Dermis blood vessel endothelial cell (primary cell): ENCODE measurements around the gene SCG3. TPM values are rescaled to one million over a fixed set of nuclear protein-coding genes. Genes with fewer than 3 reads are reported as not detected.
"Not testable (repeated sequence)": the region's sequence is repeated elsewhere in the genome, so short reads cannot be mapped to it uniquely, and the experiment has no call there.

Experiments
- DNase-seq: peaks from one replicate; pipeline ENCODE4 v3.0.0; 2010
- total RNA-seq: library from RNA; depleted of rRNA; stranded (reverse); fragments of >200 nt; gene quantifications from 2 replicates; pipeline ENCODE4 v1.2.3, GENCODE V29; 2014

The SCG3 gene
- total RNA-seq: under 0.01 and 0.60 TPM in 2 replicates

DNA sequence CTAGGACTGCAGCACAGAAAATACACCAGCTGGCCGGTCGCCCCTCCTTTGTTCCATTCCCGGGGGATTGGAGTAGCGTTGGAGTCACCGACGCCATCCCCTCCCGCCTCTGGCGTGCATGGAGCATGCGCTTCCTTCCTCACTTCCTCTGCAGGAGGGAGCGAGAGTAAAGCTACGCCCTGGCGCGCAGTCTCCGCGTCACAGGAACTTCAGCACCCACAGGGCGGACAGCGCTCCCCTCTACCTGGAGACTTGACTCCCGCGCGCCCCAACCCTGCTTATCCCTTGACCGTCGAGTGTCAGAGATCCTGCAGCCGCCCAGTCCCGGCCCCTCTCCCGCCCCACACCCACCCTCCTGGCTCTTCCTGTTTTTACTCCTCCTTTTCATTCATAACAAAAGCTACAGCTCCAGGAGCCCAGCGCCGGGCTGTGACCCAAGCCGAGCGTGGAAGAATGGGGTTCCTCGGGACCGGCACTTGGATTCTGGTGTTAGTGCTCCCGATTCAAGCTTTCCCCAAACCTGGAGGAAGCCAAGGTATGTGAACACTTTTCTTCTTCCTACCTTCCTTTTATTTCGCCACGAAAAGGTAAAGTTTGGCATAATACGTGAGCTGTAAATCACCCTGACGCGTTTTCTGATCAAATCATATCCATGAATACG, at the start of gene SCG3:
Gene SCG3 (plus strand): TSS at position 201 of the 661 bp plus-strand sequence. CDS start 253 bp downstream, at position 454.
- peak; percentile 76 for DNase-seq

DNA sequence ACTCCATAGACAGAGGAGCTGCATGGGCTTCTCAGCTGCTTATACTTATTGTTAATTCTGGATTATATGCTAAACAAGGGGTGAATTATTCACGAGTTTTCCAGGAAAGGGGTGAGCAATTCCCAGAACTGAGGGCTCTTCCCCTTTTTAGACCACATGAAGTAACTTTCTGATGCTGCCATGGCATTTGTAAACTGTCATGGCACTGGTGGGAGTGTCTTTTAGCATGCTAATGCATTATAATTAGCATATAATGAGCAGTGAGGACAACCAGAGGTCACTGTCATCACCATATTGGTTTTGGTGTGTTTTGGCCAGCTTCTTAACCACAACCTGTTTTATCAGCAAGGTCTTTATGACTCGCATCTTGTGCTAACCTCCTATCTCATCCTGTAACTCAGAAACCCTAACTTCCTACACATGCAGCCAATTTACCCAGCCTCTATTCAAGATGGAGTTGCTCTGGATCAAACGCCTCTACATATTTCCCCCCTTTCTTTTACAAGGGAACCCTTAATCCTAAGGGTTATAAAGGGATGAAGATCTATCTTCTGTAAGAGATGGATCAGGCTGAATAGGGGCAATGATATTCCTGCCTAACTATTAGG, 46.6 kb upstream of the SCG3 start:
- no peak for DNase-seq

DNA sequence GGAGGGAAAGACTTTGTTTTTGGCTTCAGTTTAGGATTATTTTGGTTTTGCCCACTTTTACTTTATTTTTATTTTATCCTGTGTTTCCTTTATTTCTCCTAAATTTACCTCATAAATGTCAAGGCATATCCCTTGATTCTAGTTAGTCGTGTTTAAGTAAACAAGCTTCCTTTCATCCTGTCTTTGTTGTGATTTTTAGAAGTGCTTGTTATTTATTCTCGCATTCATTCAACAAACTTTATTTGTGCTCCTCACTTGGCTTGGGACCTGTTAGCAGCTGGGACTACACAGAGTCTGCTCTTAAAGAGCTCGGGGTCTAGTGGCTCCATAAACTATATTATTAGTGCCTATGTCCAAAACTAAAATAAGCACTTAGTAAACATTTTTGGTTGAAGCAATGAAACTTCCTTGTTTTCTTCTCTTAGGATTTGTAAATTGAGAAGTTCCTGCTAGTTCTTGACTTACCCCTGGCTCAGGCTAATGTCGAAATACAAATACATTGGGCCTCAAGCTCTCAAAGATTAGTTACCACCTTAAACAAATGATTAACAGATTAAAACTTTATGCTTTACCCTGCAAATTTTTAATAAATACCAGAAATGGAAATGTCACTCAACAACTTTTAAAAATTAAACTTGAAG, 39.7 kb upstream of the SCG3 start:
- DNase-seq: no peak

DNA sequence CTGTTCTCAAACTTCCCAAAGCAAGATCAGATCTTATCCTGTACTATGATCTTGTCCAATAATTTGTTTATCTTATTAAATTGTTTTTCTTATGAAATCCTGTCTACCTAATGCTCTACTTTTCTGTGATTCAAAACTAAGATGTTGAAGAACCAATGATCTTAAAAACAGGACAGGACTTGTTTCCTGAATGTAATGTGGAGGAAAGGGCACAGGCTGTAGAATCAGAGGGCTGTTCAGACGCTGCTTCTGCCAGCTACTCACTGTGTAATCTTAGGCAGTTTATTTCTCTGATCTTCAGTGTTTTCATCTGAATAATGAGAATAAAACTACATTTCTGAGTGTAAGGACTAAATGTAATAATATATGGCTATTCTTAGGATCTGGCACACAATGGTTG, 38.6 kb upstream of the SCG3 start:
- DNase-seq: no peak

DNA sequence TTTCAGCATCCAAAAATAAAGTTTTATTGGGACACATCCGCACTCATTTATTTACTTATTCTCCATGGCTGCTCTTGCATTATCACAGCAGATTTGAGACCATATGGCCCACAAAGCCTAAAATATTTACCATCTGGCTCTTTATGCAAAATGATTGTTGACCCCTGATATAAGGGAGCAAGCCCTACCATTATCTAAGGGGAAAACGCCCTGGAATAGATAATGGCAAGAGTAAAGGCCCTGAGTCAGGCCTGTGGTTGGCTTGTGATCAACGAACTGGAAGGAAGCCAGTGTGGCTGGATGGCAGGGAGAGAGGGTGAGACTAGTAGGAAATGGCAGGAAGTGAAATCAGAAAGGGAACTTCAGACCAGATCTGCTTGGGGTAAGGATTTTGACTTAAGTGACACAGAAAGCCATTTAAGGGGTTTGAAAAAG, 34.2 kb upstream of the SCG3 start:
- peak; percentile 42 for DNase-seq

DNA sequence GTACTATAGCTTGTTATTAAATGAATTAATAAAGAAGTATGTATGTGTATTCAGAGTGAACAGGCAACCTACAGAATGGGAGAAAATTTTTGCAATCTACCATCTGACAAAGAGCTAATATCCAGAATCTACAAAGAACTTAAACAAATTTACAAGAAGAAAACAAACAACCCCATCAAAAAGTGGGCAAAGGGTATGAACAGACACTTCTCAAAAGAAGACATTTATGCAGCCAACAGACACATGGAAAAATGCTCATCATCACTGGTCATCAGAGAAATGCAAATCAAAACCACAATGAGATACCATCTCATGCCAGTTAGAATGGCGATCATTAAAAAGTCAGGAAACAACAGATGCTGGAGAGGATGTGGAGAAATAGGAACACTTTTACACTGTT, 33.2 kb upstream of the SCG3 start:
- DNase-seq: not testable (repeated sequence)

DNA sequence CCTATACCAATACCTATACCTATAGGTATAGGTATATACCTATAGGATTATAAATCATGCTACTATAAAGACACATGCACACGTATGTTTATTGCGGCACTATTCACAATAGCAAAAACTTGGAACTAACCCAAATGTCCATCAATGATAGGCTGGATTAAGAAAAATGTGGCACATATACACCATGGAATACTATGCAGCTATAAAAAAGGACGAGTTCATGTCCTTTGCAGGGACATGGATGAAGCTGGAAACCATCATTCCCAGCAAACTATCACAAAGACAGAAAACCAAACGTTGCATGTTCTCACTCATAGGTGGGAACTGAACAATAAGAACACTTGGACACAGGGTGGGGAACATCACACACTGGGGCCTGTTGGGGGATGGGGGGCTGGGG, 32.7 kb upstream of the SCG3 start:
- DNase-seq: not testable (repeated sequence)

DNA sequence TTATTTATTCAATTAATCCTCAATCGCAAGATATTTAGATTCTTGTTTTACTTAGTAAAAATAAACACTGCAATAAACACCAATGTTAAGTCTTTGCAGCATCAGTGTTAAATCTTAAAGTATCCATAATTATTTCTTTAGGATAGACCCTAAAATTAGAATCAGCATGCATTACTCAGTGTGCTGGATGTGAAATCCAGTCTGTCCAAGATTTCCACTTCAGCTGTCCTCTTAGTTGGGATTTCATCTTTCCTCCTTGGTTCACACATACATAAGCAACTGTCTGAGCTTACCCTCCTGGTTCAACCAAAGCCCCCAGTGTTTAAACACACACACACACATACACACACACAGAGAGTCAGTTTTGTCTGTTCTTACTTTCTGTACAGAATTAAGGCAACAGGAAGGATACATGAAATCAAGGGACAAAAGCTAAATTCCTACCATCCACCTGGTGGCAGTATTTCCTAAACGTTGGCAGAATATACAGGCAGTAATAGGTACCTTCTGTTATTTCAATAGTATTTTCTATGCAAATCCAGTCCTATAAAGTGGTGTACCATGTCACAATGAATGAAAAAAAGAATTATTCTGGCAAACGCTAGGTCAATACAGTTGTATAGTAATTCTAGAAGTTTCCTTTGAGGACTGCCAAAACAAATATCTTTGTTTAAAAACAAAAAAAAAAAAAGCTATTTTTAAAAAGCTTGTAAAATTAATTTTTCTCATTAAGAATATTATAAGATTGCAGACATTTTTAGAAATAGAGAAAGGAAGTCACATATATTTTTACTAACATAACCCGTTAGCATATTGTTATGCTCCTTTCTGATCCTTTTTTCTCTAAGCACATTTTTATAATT, 31.4 kb upstream of the SCG3 start:
- peak; percentile 89 for DNase-seq

DNA sequence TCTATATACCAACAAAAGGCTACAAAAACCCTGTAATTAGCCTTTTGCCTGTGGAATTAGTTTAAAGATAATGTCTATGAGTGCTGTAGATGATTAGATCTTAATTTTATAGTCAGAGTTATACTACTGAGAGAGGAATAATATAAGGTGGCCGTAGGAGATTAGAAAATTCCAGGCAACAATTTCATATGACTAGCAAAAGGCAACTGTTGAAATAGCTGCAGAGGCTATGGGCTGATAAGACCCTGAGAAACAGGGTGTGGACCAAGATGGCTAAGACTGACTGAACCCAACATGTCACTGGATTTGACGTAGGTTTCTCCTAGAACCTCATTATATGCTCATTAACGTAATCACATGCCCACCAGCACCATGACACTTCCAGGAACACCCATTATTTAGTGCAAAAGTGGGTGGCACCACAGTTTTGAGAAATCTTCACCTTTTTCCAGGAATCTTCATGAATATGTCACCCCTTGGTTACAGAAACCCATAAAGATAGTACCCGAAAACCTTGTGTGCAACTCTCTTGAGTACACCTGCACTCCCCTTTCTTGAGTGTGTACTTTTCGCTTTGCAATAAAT, 29.1 kb upstream of the SCG3 start:
- DNase-seq: no peak

DNA sequence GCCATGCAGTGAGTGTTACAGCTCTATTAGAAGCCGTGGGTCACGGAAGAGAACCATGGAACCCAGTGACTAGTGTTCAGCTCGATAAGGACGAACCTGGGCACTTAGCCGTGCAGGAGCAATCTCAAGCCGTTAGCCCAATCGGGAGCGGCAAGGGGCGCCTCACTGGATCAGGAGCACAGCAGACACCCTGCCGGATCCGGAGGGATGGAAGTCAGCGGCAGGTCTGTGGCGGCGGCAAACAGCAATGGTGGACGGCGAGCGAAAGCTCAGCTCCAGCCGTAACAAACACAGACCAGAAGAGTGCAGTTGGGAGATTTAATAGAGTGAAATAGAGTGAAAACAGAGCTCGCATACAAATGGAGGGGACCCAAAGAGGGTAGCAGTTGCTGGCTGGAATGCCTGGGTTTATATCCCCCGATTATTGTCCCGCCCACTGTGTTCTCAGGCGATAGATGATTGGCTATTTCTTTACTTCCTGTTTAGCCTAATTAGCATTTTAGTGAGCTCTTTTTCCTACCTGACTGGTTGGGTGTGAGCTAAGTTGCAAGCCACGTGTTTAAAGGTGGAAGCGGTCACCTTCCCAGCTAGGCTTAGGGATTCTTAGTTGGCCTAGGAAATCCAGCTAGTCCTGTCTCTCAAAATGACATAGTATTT, 25.8 kb upstream of the SCG3 start:
- not testable (repeated sequence) for DNase-seq

DNA sequence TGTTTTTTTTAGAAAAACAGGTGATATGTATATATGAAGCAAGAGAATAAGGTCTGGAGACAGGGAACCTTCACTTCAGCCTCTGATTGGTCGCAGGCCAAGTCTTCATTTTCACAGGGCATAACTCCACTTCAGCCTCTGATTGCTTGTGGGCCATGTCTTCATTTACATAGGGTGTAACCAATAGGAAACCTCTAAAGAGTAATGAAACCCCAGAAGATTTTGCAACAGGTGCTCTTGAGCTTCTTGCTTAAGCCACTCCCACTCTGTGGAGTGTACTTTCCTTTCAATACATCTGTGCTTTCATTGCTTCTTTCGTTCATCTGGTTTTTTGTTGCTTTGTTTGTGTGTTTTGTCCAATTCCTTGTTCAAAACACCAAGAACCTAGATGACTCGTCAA, 22.6 kb upstream of the SCG3 start:
- DNase-seq: no peak

DNA sequence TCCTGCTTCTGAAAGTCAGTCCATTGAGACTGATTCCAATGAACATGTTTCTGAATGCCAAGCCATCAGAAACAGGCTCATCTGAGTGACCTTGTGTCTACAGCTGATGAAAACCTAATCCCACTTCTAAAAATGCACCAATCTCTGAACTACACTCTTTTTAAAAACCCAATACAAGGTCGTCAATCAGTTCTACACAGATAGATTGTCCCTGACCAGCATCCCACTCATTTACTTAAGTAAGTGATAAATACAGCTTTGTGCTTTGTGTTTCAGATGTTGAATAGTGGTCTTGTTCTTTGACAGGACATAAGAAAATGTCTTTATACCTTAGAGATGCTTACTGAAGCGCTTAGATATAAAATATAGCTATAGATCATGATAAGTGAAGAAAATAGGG, 20.2 kb upstream of the SCG3 start:
- DNase-seq: no peak

DNA sequence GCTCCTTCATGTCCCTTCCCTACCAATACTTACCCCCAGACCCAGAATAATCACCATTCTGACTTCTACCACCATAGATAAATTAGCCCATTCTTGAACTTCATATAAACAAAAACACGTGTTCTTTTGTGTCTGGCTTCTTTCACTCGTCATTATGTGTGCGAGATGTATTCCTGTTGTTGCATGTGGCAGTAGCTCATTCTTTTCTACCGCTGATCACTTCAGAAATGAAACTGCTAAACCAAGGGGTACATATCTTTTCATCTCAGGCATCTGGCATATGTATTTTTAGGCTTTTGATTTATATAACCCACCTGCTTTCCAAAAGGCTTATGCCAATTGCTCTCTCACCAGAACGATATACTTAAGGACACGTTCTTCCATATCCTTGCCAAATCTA, 13.8 kb upstream of the SCG3 start:
- DNase-seq: no peak

DNA sequence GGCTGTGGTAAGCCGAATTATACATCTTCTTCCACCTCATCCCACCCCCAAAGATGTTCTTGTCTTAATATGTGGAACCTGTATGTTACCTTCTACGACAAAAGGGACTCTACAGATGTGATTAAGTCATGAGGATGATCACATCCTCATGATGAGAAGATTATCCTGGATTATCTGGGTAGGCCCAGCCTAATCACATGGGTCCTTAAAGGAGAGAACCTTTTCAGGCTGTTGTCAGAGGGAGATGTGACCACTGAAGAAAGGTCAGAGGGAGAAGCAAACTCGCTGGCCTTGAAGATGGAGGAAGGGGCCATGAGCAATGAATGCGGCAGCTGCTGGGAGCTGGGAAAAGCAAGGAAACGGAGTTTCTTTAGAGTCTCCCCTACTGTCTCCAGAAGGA, 12.9 kb upstream of the SCG3 start:
- DNase-seq: no peak

DNA sequence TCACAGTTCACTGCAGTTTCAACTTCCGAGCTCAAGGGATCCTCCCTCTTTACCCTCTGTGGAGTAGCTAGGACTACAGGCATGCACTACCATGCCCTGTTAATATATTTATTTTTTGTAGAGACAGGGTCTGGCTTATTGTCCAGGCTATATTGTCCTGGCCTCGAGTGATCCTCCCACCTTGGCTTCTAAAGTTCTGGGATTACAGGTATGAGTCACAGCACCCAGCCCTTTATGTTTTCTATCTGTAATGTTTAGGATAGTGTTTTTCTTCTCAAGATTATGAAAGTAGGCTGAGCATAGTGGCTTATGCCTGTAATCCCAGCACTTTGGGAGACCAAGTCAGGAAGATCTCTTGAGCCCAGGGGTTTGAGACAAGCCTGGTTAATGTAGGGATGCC, 11.9 kb upstream of the SCG3 start:
- DNase-seq: no peak

DNA sequence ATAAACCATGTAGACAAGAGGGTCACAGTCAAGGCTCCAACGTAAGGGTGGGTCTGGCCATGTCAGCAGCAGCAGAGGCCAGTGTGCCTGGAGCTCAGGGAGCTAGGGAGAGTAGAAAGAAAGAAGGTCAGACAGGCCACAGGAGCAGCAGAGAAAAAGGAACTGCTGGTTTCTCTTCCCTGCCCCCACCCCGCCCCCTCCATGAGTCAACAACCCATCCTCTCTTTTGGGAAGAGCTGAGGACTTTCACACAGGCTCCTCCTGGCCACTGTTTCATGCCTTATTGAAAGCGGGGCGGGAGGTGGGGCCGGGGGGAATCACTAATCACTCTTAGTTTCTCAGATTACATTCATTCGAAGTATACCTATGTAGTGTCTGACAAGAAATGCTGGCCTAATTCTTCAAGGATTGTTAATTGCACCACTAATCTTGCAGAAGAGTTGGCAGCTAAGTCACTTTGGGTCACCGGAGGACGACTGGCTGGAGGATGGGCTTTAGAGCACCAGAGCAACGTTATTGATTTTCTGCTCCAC, 9.1 kb upstream of the SCG3 start:
- no peak for DNase-seq

DNA sequence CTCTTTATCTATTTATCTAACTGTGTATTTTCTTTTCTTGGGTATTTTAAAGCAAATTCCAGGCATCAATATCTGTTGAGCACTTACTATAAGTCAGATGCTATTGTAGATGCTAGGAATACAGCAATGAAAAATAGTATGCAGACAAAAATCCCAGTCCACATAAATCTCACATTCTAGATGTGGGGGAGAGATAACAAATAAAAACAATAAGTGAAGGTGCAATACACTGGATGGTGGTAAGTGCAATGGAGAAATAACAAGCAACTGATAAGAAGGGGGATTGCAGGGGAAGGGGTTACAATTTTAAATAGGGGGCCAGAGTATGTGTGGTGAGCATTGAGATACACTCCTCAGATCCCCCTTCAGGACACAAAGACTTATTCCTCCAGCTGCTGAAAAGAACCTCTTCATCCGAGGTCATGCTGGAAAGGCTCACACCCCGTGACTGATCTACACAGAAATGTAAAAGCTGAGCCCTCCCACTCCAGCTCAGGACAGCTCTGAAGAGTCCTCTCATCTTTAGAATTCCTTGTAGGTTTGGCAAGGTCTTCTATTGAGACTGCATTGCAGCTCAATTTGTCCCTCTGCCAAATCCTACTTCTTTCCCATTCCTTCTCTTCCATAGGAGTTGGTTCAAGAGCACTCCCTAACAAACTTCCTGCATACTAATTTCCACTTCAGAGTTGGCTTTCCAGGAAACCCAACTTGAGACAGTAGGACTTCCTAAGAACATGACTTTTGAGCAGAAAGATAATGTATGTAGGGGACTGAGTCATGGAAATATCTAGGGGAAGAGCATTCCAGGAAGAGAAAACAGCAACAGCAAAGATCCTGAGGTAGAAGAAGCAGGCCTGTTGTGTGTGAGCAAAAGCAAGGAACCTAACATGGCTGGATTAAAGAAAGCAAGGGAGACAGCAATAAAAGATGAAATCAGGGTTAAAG, 8.1 kb upstream of the SCG3 start:
- DNase-seq: no peak

DNA sequence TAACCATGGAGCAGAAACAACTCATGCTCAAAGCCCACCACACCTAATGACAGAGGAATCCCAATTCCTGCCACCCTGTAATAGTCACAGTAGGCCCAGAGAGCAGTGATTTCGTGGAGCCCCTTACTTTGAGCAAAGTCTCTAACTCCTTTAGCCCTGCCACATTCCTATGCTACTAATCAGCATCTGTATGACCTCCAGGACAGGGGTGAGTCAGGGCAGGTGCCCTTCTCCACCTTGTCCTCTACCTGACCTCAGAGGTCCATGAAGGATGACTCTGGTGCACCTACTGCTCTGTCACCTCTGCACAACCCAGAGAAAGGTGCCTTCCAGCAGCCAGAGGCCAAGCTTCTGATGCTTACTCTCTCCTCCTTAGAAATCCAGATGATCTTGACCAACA, 6.1 kb upstream of the SCG3 start:
- no peak for DNase-seq

DNA sequence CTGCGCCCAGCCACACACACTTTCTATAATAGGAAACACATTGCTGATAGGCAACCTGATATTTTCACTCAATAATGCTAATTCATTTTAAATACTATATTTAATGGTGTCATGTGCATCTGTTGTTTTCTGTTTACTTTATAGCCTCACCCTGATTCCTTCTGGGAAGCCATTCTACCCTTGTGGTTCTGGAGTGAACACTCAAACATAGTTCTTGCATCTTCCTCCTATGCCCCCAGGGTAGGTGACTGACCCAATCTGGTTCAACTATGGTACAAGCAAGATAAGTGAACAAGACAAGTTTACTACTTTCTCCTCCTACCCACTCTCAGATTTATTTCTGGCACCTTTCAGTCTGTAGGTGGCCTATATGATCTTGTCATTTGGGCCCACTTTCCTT, 4.3 kb upstream of the SCG3 start:
- no peak for DNase-seq

DNA sequence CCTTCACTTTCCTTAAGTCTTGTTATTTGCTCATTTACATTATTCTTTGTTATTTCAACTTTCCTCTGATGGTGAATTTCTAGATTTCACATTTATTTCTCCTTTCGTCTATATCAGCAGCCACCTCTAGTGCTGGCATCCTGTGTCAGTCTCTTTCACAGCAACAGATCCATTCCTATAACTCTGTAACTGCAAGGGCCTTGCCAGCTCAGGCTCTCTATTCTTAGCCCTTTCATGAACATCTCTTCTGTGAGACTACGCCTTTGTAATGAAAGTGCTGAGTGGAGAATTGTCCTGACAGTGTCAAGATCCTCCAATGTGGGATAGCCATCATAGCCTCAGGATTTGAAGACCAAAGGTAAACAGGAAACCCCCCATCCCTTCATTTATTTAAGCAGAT, 3.9 kb upstream of the SCG3 start:
- no peak for DNase-seq

DNA sequence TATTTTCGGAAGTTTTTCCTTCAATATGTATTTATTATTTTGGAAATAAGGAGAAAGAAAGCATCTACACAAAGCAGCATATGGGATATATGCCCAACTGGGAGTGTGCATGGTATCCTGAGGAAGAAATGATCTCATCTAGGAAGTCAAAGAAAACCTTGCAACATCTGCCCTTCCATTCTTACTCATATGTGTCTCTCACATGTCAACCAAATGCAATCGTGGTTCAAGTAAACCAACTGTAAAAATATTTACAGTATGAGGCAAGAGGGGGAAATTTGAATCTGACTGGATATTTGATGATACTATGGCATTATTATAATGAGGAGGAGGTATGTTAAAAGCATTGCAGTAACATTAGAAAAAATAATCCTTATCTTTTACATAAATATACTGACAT, 3.2 kb upstream of the SCG3 start:
- no peak for DNase-seq
